HG03280 (cell line): ENCODE measurements around the gene DRD3.
A peak's percentile ranks its signal among the peaks of the same experiment; 100 is the strongest.

Source experiments
- ATAC-seq: cut with Tn5 transposase; IDR thresholded peaks from one replicate; pipeline ENCODE4 v1.9.1; 2021; ENCODE audit warnings: mild to moderate bottlenecking, moderate library complexity; ENCODE audit not compliant: unreplicated experiment

Gene DRD3

GRCh38 chr3:114186501-114186900, 7.6 kb upstream of the DRD3 start:
- no peak for ATAC-seq

- ATAC-seq, result no peak
Observed at GRCh38 chr3:114179575-114179974, 723 bp upstream of the DRD3 start.

- no peak for ATAC-seq
Observed at GRCh38 chr3:114176890-114177289, 2.0 kb downstream of the DRD3 start.

- no peak for ATAC-seq
Observed at GRCh38 chr3:114176487-114176886, 2.4 kb downstream of the DRD3 start.

GRCh38 chr3:114175204-114175987, 3.5 kb downstream of the DRD3 start:
- ATAC-seq, result no peak

GRCh38 chr3:114171677-114172076, 7.2 kb downstream of the DRD3 start:
- ATAC-seq, result no peak

- no peak for ATAC-seq
Observed at GRCh38 chr3:114168150-114168549, 10.7 kb downstream of the DRD3 start.

- ATAC-seq, result no peak
Observed at GRCh38 chr3:114157321-114157720, 21.5 kb downstream of the DRD3 start.

GRCh38 chr3:114155370-114155821, 23.5 kb downstream of the DRD3 start:
- no peak for ATAC-seq

- ATAC-seq, result no peak
Observed at GRCh38 chr3:114154321-114154821, 24.5 kb downstream of the DRD3 start.

GRCh38 chr3:114152519-114153151, 26.2 kb downstream of the DRD3 start:
- peak; percentile 96 for ATAC-seq

GRCh38 chr3:114151091-114151490, 27.8 kb downstream of the DRD3 start:
- no peak for ATAC-seq

GRCh38 chr3:114147251-114147650, 31.6 kb downstream of the DRD3 start:
- ATAC-seq, result no peak

- ATAC-seq, result peak; percentile 78
Observed at GRCh38 chr3:114144909-114145688, 33.8 kb downstream of the DRD3 start.

GRCh38 chr3:114143817-114144216, 35.0 kb downstream of the DRD3 start:
- ATAC-seq, result no peak

- ATAC-seq, result no peak
Observed at GRCh38 chr3:114139836-114140235, 39.0 kb downstream of the DRD3 start.

GRCh38 chr3:114133947-114134346, 44.9 kb downstream of the DRD3 start:
- no peak for ATAC-seq

GRCh38 chr3:114132500-114132899, 46.4 kb downstream of the DRD3 start:
- ATAC-seq, result no peak

GRCh38 chr3:114128826-114129225, 50.0 kb downstream of the DRD3 start:
- ATAC-seq, result no peak

- no peak for ATAC-seq
Observed at GRCh38 chr3:114128231-114128630, 50.6 kb downstream of the DRD3 start.

- ATAC-seq, result no peak
Observed at GRCh38 chr3:114127517-114127916, 51.3 kb downstream of the DRD3 start.
